ENCODE results near the gene TMEM97. TPM values are rescaled to one million over a fixed set of nuclear protein-coding genes. Genes with fewer than 3 reads are reported as not detected.

Gene TMEM97
- total RNA-seq = 38.8 and 72.2 TPM in 2 replicates

DNA sequence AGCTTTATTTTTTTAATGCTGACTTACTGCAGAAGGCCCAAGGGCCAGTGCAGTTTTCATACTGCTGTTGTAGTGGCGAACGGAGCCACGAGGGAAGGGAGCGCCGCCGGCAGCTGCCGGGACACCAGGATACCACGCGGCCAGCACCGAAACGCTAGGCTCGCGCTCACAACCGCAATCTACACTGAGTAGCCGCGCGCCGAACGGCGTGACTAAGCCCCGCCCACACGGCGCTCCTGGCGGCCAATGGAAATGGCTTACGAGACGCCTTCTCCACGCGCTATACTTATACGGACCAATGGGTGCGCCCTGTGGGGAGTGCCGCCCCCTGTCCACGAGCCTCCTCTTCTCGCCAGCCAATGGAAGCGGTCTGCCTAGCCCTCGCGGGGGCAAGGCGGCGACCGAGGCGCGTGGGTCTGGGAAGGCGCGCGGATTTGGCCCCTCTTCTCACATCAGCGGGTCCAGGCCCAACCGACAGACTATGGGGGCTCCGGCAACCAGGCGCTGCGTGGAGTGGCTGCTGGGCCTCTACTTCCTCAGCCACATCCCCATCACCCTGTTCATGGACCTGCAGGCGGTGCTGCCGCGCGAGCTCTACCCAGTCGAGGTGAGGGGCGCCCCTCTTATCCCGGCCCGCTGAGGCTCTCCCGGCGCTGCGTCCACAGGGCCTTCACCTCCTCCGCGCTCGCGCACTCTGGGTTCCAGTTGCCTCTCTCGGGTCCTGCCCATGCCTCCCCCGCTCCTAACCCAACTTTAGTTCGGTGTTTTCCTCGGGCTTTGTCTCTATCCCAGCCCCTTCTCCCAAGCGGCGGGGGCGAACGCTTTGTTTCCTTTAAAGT lies at the start of gene TMEM97:
TSS of gene TMEM97 (plus strand) at position 442 of the 839 bp plus-strand sequence. CDS start at position 482, 40 bp downstream.

DNA sequence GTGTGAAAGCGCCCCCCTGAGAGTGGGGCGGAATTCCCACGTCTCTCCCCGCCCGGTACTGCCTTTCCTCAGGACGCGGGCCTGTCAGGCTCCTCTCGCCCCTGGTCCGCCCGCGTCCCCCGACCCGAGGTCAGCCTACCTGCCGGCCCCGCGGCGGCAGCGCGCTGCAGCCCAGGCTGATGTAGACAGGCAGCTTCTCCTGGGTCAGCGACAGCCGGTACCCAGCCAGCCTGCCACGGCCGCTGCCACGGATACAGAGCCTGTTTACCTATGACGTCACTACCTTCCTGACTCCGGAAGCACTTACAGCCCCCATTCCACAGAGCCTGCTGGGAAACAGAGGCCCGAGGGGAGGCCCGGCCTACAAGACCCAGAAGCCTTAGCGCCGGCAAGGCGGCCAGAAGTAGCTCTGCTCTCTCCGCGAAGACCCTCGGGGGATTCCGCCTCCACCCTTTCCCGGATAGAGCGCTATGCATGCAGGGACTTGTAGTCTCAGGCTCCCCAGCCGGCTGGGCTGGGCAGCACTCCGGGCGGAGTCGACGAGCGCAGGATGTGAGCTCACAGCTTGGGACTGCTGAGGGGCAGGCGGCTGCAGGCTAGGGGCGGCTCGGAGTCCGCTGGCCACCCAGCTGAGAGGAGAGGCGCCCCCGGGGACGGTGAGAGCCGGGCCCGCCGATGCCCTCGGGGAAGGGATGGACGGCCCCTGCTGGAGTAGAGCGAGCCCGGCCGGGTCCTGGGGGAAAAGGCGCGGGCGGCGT lies 16.4 kb downstream of the TMEM97 start, which contains the start of the genes IFT20 and TNFAIP1:
TSS of gene IFT20 (minus strand) at position 272 of the 758 bp plus-strand sequence. CDS start 3,487 bp downstream, outside the sequence.
TSS of gene TNFAIP1 (plus strand) at position 561 of the 758 bp plus-strand sequence. CDS start 3,761 bp downstream, outside the sequence.

DNA sequence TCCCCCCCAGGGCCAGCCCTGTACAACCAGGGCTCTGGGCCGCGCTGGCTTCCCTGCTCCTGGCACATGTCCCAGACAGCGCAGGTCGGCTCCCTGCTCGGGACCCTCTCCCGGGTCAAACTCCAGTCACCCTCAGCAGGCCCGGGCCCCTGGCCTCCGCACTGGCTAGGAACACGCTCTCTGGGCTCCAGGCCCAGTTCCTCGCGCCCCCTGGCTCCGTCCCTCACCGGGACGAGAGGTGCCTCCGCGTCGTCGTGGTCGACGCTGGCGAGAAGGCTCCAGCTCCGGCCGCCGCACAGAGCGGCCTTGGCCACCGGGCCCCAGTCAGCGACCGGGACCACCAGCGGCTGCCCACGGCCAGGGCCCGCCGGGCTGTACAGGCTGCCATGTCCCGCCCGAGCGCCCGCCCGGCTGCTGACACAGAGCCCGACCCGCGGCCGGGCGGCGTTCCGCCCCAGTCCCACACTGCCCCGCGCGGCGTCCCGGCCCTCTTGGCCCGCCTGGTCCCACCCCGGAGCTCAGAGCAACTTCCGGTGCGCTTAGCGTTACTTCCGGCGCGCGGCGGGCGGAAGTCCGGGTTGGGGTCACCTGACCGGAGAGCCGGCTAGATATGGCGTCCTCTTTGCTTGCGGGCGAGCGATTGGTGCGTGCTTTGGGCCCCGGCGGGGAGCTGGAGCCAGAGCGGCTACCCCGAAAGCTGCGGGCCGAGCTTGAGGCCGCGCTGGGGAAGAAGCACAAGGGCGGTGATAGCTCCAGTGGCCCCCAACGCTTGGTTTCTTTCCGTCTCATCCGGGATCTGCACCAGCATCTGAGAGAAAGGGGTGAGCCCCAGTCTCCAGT lies 38.3 kb downstream of the TMEM97 start, which contains the start of gene POLDIP2:
TSS of gene POLDIP2 (minus strand) at position 467 of the 840 bp plus-strand sequence. CDS start at position 388, 79 bp downstream.

DNA sequence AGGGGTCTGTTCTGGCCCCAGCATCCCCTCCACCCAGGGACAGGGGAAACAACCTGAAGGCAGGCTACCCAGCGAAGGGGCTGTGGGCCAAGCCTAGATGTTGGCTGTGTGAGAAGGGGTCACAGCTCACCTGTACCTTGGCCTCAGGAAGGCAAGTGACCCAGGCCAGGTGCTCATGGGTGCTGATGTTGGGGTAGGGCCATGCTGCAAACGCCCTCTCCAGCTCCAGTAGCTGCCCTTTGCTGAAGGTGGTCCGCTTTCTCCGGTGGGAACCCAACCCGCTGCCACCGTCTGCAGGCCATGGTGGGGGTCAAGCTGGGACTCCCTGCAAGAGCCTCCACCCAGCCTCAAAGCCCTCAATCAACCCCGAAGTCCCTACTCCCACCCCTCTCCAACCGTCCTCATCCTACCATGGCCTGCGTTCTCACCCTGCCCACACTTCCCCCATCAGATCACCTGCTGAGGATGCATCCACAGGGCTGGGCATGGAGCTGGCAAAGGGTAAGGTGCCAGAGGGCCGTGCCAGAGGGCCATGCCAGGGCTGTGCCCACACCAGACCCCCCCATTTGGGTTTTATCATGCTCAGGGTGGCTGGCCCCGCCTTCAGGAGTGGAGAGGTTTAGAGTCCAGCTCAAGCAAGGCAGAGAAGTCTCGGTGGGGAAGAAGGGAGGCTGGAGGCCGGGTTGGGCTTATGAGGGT lies 45.8 kb downstream of the TMEM97 start, which contains the start of gene SEBOX:
TSS of gene SEBOX (minus strand) at position 535 of the 699 bp plus-strand sequence. CDS start at position 487, 48 bp downstream.

DNA sequence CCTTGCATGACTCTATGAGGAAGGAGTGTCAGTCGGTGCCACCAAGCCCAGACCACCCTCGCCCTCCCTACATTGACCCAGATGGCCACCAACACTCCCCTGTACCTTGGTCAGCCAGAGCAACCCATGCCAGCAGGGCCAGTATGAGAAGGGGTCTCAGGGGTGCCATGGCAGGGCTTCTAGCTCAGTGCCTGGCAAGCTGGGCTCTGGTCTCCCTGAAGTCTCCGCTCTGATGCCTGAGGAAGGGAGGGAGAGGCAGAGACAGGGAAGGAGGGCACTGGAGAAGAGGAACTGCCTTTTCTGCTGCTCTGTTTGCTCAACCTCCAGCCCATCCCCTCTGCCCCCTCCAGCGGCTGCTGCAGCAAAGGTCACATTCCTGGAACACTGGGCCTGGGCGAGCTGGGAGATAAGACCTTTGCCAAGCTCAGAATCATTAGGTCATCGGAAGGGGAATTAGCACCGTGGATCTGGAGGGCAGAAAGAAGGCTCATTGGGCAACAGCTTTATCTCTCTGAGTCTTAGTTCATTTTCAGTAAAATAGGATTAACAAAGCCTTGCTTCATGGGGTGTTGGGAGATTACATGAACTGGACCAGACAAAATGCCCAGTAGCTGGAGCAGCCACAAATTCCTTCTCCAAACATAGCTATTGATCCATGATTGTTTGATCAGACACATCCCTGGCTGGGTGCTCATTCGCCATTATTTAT lies 51.2 kb downstream of the TMEM97 start, which contains the start of gene VTN:
TSS of gene VTN (minus strand) at position 273 of the 709 bp plus-strand sequence. CDS start at position 169, 104 bp downstream.

DNA sequence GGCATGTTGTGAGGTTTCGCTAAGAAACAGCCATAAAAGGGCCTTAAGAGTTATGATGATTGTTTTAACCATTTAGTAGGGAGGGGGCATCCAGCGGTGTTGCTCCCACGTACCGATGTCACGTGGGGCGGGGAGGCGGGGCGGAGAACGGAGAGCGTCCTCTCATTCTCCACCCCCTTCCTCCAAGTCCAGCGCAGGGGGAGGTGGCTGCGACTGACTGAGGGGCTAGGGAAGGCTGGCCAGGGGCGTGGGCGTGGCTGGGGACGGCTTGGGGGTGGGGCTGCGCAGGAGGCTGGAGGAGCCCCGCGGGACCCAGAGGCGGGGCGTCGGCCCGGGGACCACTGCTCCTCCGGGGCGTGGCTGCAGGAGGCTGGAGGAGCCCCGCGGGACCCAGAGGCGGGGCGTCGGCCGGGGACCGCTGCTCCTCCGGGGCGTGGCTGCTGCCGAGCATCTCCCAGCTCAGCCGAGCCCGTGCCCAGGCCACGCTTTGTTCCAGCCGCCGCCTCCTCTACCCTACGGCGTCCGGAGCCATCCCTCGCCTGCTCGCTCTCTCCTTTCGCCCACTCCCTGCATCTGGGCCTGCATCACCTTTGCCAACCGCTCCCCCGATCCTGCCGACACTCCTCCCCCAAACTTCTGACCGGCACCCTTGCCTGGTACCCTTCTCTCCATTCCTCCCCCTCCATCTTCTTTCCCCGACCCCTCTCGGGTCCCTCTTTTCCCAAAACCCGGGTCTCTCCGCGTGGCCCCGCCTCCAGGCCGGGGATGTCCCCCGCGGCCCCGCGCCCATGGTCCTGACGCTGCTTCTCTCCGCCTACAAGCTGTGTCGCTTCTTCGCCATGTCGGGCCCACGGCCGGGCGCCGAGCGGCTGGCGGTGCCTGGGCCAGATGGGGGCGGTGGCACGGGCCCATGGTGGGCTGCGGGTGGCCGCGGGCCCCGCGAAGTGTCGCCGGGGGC lies 52.5 kb downstream of the TMEM97 start, which contains the start of gene SARM1:
TSS of gene SARM1 (plus strand) at position 450 of the 958 bp plus-strand sequence. CDS start at position 789, 339 bp downstream.

Other genes starting within 250 kb of the TMEM97 start
- gene IFT20, start 16.3 kb downstream of the TMEM97 start, total RNA-seq = 36.5 and 46.2 TPM in 2 replicates
- 35.9 and 71.3 TPM in 2 replicates for gene TNFAIP1, start 16.6 kb downstream of the TMEM97 start, total RNA-seq
- gene POLDIP2, start 38.3 kb downstream of the TMEM97 start, total RNA-seq = 81.8 and 115 TPM in 2 replicates
- not detected in 2 replicates for gene SEBOX, start 46.0 kb downstream of the TMEM97 start, total RNA-seq
- gene VTN, start 51.1 kb downstream of the TMEM97 start, total RNA-seq = 0.43 and 149 TPM in 2 replicates
- 13.3 and 23.9 TPM in 2 replicates for gene SARM1, start 52.5 kb downstream of the TMEM97 start, total RNA-seq
- gene SLC46A1, start 87.0 kb downstream of the TMEM97 start, total RNA-seq = 6.6 and 7.4 TPM in 2 replicates
- gene SLC13A2, start 154.4 kb downstream of the TMEM97 start, total RNA-seq = not detected in 2 replicates
- not detected in 2 replicates for gene FOXN1, start 187.1 kb downstream of the TMEM97 start, total RNA-seq
- gene UNC119, start 233.4 kb downstream of the TMEM97 start, total RNA-seq = 16.0 and 19.6 TPM in 2 replicates